Ishikawa (cell line): ENCODE measurements around the gene ENOX1.

Source experiments
- EGR1 ChIP-seq: IDR thresholded peaks from 2 replicates; pipeline ENCODE4 v1.6.1; 2012
- EP300 ChIP-seq: IDR thresholded peaks from 2 replicates; pipeline ENCODE4 v1.6.1; 2012; ENCODE audit warnings: borderline replicate concordance
- NFIC ChIP-seq: IDR thresholded peaks from 2 replicates; pipeline ENCODE4 v1.6.1; 2012
- RAD21 ChIP-seq: IDR thresholded peaks from 2 replicates; pipeline ENCODE4 v1.6.1; 2012; ENCODE audit warnings: low read depth
- TF ChIP-seq, protein P1 (sequence below): IDR thresholded peaks from 2 replicates; pipeline ENCODE4 v1.6.1; 2012; ENCODE audit warnings: low read depth, mild to moderate bottlenecking

- TF ChIP-seq RAD21 (no peak), EP300 (no peak), EGR1 (no peak), NFIC (no peak)
- TF ChIP-seq, protein P1, sequence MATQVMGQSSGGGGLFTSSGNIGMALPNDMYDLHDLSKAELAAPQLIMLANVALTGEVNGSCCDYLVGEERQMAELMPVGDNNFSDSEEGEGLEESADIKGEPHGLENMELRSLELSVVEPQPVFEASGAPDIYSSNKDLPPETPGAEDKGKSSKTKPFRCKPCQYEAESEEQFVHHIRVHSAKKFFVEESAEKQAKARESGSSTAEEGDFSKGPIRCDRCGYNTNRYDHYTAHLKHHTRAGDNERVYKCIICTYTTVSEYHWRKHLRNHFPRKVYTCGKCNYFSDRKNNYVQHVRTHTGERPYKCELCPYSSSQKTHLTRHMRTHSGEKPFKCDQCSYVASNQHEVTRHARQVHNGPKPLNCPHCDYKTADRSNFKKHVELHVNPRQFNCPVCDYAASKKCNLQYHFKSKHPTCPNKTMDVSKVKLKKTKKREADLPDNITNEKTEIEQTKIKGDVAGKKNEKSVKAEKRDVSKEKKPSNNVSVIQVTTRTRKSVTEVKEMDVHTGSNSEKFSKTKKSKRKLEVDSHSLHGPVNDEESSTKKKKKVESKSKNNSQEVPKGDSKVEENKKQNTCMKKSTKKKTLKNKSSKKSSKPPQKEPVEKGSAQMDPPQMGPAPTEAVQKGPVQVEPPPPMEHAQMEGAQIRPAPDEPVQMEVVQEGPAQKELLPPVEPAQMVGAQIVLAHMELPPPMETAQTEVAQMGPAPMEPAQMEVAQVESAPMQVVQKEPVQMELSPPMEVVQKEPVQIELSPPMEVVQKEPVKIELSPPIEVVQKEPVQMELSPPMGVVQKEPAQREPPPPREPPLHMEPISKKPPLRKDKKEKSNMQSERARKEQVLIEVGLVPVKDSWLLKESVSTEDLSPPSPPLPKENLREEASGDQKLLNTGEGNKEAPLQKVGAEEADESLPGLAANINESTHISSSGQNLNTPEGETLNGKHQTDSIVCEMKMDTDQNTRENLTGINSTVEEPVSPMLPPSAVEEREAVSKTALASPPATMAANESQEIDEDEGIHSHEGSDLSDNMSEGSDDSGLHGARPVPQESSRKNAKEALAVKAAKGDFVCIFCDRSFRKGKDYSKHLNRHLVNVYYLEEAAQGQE, result no peak
Observed at GRCh38 chr13:43265028-43265427, 521.7 kb downstream of the ENOX1 start.
